AG04450 (cell line): ENCODE measurements around the gene BAIAP2L1. TPM values are rescaled to one million over a fixed set of nuclear protein-coding genes. Genes with fewer than 3 reads are reported as not detected.
"Not testable (repeated sequence)": the region's sequence is repeated elsewhere in the genome, so short reads cannot be mapped to it uniquely, and the experiment has no call there.

Experiments
- CTCF ChIA-PET: fragments of 300-600, 350-600 bp; formaldehyde crosslinking; extraction: SDS; loops from one replicate; lab custom pipeline; 2022; ENCODE audit warnings: antibody characterized with exemption, inconsistent platforms; lab: Charles Lee
- POLR2A ChIA-PET: fragments of 350-600 bp; formaldehyde crosslinking; extraction: SDS; loops from one replicate; lab custom pipeline; 2021; ENCODE audit warnings: antibody characterized with exemption, inconsistent platforms; lab: Yijun Ruan, JAX
- DNase-seq: peaks from one replicate; pipeline ENCODE4 v3.0.0-alpha.2; 2011; ENCODE audit warnings: low read depth, low spot score
- H3K27ac ChIP-seq: one replicate; pipeline ENCODE4 v1.5.1; 2012; ENCODE audit warnings: low read depth, low read length, control low read depth
- H3K27me3 ChIP-seq: one replicate; pipeline ENCODE4 v1.6.0; 2012; ENCODE audit warnings: low read length; ENCODE audit not compliant: control insufficient read depth, insufficient read depth
- H3K4me3 ChIP-seq: 2 replicates; pipeline ENCODE4 v1.5.1; 2011; ENCODE audit warnings: mild to moderate bottlenecking, low read depth, low read length, control low read depth
- H3K9me3 ChIP-seq: 2 replicates; pipeline ENCODE4 v1.5.1; 2012; ENCODE audit warnings: low read length; ENCODE audit not compliant: control insufficient read depth, insufficient read depth
- polyA plus RNA-seq: library from polyadenylated mRNA; depleted of rRNA; stranded (reverse); fragments of >200 nt; gene quantifications from 2 replicates; pipeline ENCODE4 v1.2.3, GENCODE V29; 2011
- TF ChIP-seq, protein P1 (sequence below): IDR thresholded peaks from 2 replicates; pipeline ENCODE4 v1.5.1; 2011; ENCODE audit warnings: low read depth, low read length, control low read depth, inconsistent platforms

The BAIAP2L1 gene
- polyA plus RNA-seq, 1 experiment: 3.9 TPM

DNA sequence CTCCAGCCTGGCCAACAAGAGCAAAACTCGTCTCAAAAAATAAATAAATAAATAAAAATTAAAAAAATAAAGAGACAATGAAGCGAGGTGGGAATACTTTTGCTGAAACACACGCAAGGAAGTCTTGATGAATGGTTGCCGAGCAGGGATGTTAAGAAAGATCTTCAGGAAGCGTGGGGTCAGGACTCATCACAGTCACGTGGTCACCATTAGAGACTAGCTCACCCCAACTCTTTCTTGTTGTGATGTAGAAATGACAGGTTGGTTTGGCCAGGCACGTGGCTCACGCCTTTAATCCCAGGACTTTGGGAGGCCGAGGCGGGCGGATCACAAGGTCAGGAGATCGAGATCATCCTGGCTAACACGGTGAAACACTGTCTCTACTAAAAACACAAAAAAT is 28.9 kb upstream of the BAIAP2L1 start:
- H3K4me3 ChIP-seq: no peak overlapping the region
- H3K9me3 ChIP-seq: no peaks in the 10 kb centered on the region
- TF ChIP-seq, protein P1, sequence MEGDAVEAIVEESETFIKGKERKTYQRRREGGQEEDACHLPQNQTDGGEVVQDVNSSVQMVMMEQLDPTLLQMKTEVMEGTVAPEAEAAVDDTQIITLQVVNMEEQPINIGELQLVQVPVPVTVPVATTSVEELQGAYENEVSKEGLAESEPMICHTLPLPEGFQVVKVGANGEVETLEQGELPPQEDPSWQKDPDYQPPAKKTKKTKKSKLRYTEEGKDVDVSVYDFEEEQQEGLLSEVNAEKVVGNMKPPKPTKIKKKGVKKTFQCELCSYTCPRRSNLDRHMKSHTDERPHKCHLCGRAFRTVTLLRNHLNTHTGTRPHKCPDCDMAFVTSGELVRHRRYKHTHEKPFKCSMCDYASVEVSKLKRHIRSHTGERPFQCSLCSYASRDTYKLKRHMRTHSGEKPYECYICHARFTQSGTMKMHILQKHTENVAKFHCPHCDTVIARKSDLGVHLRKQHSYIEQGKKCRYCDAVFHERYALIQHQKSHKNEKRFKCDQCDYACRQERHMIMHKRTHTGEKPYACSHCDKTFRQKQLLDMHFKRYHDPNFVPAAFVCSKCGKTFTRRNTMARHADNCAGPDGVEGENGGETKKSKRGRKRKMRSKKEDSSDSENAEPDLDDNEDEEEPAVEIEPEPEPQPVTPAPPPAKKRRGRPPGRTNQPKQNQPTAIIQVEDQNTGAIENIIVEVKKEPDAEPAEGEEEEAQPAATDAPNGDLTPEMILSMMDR: no peak
- no peaks in the 10 kb centered on the region for H3K27me3 ChIP-seq
- CTCF ChIA-PET: interaction anchor here (5.0 kb wide), 1 partner anchor 412 kb away, joined by 44 read pairs; no protein-coding TSS in a partner anchor
- no peak for DNase-seq
- no peak overlapping the region for H3K27ac ChIP-seq
- POLR2A ChIA-PET: interaction anchor here (0.7 kb wide), 1 partner anchor 434 kb away, joined by 3 read pairs; no protein-coding TSS in a partner anchor

DNA sequence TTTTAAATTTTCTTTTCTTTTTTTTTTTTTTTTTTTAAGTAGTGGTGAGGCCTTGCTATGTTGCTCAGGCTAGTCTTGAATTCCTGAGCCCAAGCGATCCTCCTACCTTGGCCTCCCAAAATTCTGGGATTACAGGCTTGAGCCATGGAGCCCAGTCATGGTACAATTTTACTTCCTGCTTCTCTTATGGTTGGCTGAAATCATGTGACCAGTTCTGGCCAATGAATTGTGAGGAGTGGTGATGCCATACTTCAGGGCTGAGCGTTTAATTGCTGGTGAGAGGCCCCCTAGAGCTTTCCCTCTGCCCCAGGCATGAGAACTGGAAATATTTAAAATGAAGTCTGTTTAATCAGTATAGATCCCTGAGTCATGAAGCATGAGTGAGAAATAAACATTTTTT is 22.2 kb upstream of the BAIAP2L1 start:
- POLR2A ChIA-PET: no interaction called here

DNA sequence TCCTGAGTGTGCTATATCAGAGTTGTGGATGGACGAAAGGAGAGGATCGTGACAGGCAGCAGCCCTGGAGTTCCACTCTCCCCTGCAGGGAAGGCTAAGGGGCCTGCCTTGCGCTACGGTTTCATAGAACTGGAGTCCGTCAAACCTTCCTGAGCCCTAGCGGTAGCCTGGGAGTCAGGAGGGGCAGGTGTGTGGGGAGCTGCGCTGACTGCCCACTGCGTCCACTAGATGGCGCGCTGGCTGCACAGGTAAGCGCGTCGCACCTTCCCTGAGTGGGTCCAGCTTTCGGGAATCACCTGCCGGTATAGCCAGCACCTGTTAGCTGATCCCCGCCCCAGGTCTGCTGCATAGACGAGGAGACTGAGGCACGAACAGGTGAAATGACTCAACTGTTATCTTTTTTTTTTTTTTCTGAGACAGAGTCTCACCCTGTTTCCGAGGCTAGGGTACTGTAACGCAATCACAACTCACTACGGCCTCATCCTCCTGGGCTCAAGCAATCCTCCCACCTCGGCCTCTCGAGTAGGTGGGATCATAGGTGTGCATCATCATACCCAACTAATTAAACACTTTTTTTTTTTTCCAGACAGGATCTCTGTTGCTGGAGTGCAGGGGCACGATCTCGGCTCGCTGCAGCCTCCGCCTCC is 20.2 kb upstream of the BAIAP2L1 start:
- Histone ChIP-seq H3K27me3 (peaks cover 2% of the 10 kb centered on the region), H3K4me3 (no peak overlapping the region), H3K9me3 (no peaks in the 10 kb centered on the region), H3K27ac (no peak overlapping the region)
- DNase-seq: no peak
- TF ChIP-seq, protein P1: peak; percentile 81
- CTCF ChIA-PET: interaction anchor here (0.7 to 2.0 kb wide), 6 partner anchors 10 to 482 kb away, joined by 3 to 6 read pairs (median 3); no protein-coding TSS in a partner anchor
- POLR2A ChIA-PET: no interaction called here

More for the DNA sequence above, 22.2 kb upstream of the BAIAP2L1 start:
- CTCF ChIA-PET: interaction anchor here (0.7 kb wide), 1 partner anchor 1413 kb away, joined by 3 read pairs; no protein-coding TSS in a partner anchor
- no peaks in the 10 kb centered on the region for H3K9me3 ChIP-seq
- no peak overlapping the region for H3K4me3 ChIP-seq
- DNase-seq: no peak
- H3K27me3 ChIP-seq: peaks cover 2% of the 10 kb centered on the region
- H3K27ac ChIP-seq: no peak overlapping the region
- TF ChIP-seq, protein P1: no peak

DNA sequence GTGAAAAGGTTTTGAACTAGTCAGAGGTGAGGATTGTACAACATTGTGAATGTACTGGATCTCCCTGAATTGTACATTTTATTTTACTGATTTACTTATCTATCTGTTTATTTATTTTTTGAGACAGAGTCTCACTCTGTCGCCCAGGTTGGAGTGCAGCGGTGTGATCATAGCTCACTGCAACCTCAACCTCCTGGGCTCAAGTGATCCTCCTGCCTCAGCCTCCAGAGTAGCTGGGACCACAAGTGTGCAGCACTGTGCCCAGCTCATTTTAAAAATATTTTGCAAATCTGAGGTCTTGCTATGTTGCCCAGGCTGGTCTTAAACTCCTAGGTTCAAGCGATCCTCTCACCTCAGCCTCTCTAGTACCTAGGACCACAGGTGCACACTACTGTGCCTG is 19.1 kb upstream of the BAIAP2L1 start:
- H3K9me3 ChIP-seq, H3K27ac ChIP-seq, H3K4me3 ChIP-seq, H3K27me3 ChIP-seq, DNase-seq, POLR2A ChIA-PET: not testable (repeated sequence)
- CTCF ChIA-PET: interaction anchor here (0.6 to 2.0 kb wide), 4 partner anchors 9 to 471 kb away, joined by 3 to 6 read pairs (median 5); no protein-coding TSS in a partner anchor

DNA sequence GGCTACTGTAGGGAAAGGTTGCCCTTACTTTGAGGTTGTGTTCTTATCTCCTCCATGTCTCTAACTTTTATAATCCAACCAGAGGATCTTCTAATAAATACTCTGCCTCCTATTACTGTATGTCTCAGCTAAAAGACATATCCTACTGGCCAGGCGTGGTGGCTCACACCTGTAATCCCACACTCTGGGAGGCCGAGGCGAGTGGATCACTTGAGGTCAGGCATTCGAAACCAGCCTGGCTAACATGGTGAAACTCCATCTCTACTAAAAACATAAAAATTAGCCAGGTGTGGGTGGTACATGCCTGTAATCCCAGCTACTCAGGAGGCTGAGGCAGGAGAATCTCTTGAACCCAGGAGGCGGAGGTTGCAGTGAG is 18.4 kb upstream of the BAIAP2L1 start:
- H3K27me3 ChIP-seq, DNase-seq, H3K4me3 ChIP-seq, H3K9me3 ChIP-seq: not testable (repeated sequence)
- H3K27ac ChIP-seq: peak overlapping the region; percentile 65
- CTCF ChIA-PET: interaction anchor here (0.5 to 2.0 kb wide), 5 partner anchors 9 to 423 kb away, joined by 3 to 6 read pairs (median 5); no protein-coding TSS in a partner anchor
- POLR2A ChIA-PET: interaction anchor here (0.7 to 1.3 kb wide), 2 partner anchors 65 to 114 kb away, joined by 4 to 5 read pairs; no protein-coding TSS in a partner anchor
